SU-DHL-6 (cell line): ENCODE measurements around the gene LALBA.

Experiments
- H2AFZ ChIP-seq: fragments of 200-600 bp; sonication (generic); 2 replicates; pipeline ENCODE4 v1.6.1; 2014; ENCODE audit warnings: low read depth, mild to moderate bottlenecking, moderate library complexity, mixed read lengths, antibody characterized with exemption, low read length; ENCODE audit not compliant: severe bottlenecking
- H3F3A ChIP-seq: fragments of 200-600 bp; shearing (Covaris generic); 2 replicates; pipeline ENCODE4 v1.6.0; 2016; ENCODE audit warnings: antibody characterized with exemption, mild to moderate bottlenecking; ENCODE audit not compliant: insufficient read depth
- H3K27ac ChIP-seq: fragments of 200-600 bp; sonication (generic); 2 replicates; pipeline ENCODE4 v1.5.1; 2016; ENCODE audit warnings: low read depth, mild to moderate bottlenecking, low read length, moderate library complexity, mixed read lengths
- H3K27me3 ChIP-seq: fragments of 200-600 bp; sonication (generic), shearing (Covaris generic); 2 replicates; pipeline ENCODE4 v1.6.0; 2014; ENCODE audit warnings: mild to moderate bottlenecking, low read length
- H3K36me3 ChIP-seq: fragments of 200-600 bp; sonication (generic); 2 replicates; pipeline ENCODE4 v1.6.1; 2014; ENCODE audit warnings: mild to moderate bottlenecking, low read length, mixed read lengths
- H3K4me2 ChIP-seq: fragments of 300-600, 200-600 bp; shearing (Covaris generic), sonication (generic); 2 replicates; pipeline ENCODE4 v1.6.0; 2014; ENCODE audit warnings: low read length, low read depth, mild to moderate bottlenecking; ENCODE audit not compliant: poor library complexity, severe bottlenecking
- H3K4me3 ChIP-seq: fragments of 200-600 bp; sonication (generic); 2 replicates; pipeline ENCODE4 v1.5.1; 2014; ENCODE audit warnings: antibody characterized with exemption, low read length, mild to moderate bottlenecking, mixed read lengths; ENCODE audit not compliant: insufficient read depth, poor library complexity, severe bottlenecking
- H3K79me2 ChIP-seq: fragments of 200-600 bp; sonication (generic); 2 replicates; pipeline ENCODE4 v1.6.1; 2014; ENCODE audit warnings: mild to moderate bottlenecking, low read length, moderate library complexity; ENCODE audit not compliant: insufficient read depth
- H3K9ac ChIP-seq: fragments of 200-600 bp; sonication (generic); 2 replicates; pipeline ENCODE4 v1.7.0; 2014; ENCODE audit warnings: mild to moderate bottlenecking, low read length
- H3K9me2 ChIP-seq: fragments of 200-600 bp; sonication (generic); replicated peaks from 2 replicates; pipeline ENCODE4 v1.6.1; 2014; ENCODE audit warnings: low read length; ENCODE audit not compliant: insufficient read depth
- H3K9me3 ChIP-seq: fragments of 200-600 bp; sonication (generic); 2 replicates; pipeline ENCODE4 v1.6.1; 2014; ENCODE audit warnings: low read length, mixed read lengths; ENCODE audit not compliant: insufficient read depth
- H4K20me1 ChIP-seq: fragments of 200-600 bp; sonication (generic); 2 replicates; pipeline ENCODE4 v1.6.1; 2014; ENCODE audit warnings: low read depth, mild to moderate bottlenecking, antibody characterized with exemption, low read length, moderate library complexity, mixed read lengths
- CTCF ChIP-seq: fragments of 200-600 bp; sonication (generic); IDR thresholded peaks from one replicate; pipeline ENCODE4 v1.5.1; 2017; ENCODE audit warnings: antibody characterized with exemption, mild to moderate bottlenecking, low read length, moderate library complexity; ENCODE audit not compliant: insufficient read depth, poor library complexity, severe bottlenecking
- EZH2phosphoT487 ChIP-seq: fragments of 200-600 bp; sonication (generic), shearing (Covaris generic); conservative IDR thresholded peaks from 2 replicates; pipeline ENCODE4 v1.6.1; 2018; ENCODE audit warnings: mild to moderate bottlenecking, antibody characterized with exemption, low read length, moderate library complexity, mixed read lengths

The LALBA gene

DNA sequence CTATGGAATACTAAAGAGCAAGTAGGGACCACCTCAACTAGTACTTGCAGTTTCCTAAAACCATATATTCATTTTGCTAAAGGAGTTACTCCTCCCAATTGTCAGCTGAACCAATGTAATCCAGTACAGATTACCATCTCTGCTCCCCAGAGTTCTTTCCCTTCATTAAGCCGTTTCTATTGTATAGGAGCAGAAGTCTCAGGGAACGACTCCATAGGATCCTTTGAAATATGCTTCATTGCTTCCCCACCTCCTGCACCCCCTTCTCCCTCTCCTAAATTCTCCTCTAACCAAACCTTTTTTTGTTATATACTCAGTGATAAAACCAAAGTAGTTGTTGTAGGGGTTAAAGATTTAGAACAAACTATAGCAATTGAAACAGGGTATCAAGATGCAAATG, 30.7 kb upstream of the LALBA start:
- Histone ChIP-seq H3K4me3 (no peak overlapping the region), H3K27ac (no peak overlapping the region), H3K9me2 (no peaks in the 10 kb centered on the region), H3F3A (no peaks in the 10 kb centered on the region), H3K79me2 (no peaks in the 10 kb centered on the region), H3K27me3 (no peaks in the 10 kb centered on the region), H4K20me1 (no peaks in the 10 kb centered on the region), H3K9ac (no peak overlapping the region), H3K4me2 (no peak overlapping the region), H2AFZ (no peak overlapping the region), H3K36me3 (no peaks in the 10 kb centered on the region), H3K9me3 (peaks cover 5% of the 10 kb centered on the region; the same call in 1 of the 2 replicates)
- TF ChIP-seq EZH2phosphoT487 (no peak), CTCF (no peak)

DNA sequence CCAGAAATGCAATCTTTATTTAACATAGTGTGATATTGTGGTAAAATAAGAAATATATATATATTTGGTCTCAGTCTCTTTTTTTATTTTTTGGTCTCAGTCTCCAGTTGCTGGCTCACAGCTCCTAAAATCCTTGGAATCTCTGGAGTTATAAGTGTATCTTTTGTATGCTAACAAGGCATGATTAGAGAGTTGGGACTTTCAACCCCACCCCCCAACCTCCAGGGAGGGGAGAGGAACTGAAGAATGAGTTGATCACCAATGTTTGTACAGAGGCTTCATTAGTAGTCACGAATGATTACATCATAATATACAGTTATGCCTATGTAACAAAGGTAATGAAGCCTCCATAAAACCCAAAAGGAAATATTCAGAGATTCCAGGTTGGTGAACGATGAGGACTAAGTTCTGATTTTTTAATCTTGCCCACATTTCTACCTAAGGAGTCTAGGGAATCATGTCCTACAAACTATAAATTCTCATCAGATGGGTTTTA, 22.8 kb upstream of the LALBA start:
- TF ChIP-seq CTCF, result no peak
- no peak for TF ChIP-seq EZH2phosphoT487
- Histone ChIP-seq H3K4me2 (no peak overlapping the region), H3K27ac (no peak overlapping the region), H3K4me3 (no peak overlapping the region), H3K9ac (no peak overlapping the region), H3K27me3 (no peaks in the 10 kb centered on the region), H3K9me3 (peaks cover 5% of the 10 kb centered on the region; the same call in 1 of the 2 replicates), H4K20me1 (no peaks in the 10 kb centered on the region), H3F3A (no peaks in the 10 kb centered on the region), H3K79me2 (no peaks in the 10 kb centered on the region), H2AFZ (no peak overlapping the region), H3K9me2 (no peaks in the 10 kb centered on the region), H3K36me3 (no peaks in the 10 kb centered on the region)

DNA sequence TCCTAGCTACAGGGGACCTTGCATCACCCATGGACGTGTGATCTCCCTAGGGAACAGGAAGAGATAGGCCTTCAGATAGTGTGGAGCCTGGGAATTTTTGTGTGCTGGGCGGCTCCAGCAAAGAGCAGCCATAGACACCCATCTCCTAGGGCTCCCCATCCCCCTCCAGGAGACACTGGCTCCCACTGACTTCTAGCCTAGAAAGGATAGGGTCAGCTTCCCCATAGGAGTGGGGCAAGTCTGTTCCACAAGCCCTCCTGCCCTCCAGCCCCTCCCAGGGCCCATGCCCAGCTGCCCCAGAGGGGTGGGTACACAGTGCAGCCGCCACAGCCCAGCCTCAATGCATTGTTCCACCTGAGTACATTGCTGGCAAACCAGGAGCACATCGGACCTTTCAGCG, 16.5 kb upstream of the LALBA start:
- Histone ChIP-seq H3K9me2 (no peaks in the 10 kb centered on the region), H4K20me1 (no peaks in the 10 kb centered on the region), H3K4me2 (no peak overlapping the region), H3F3A (no peaks in the 10 kb centered on the region), H3K27ac (no peak overlapping the region), H3K27me3 (peaks cover 3% of the 10 kb centered on the region; the same call in 1 of the 2 replicates), H3K36me3 (no peaks in the 10 kb centered on the region), H3K79me2 (no peaks in the 10 kb centered on the region), H3K4me3 (no peak overlapping the region), H2AFZ (no peak overlapping the region), H3K9ac (no peak overlapping the region), H3K9me3 (no peaks in the 10 kb centered on the region)
- TF ChIP-seq CTCF (no peak), EZH2phosphoT487 (no peak)
